ENCODE results near the gene CENPN.

- TF ChIP-seq ZFP30 (CRISPR knock-in tag; IDR thresholded peaks at IDR 0.05) (no peak), TSHZ2 (CRISPR knock-in tag; IDR thresholded peaks at IDR 0.05) (no peak), PATZ1 (CRISPR knock-in tag; IDR thresholded peaks at IDR 0.05; ENCODE audit: borderline replicate concordance) (no peak), ARNTL (CRISPR knock-in tag; IDR thresholded peaks at IDR 0.05; ENCODE audit: borderline replicate concordance, low read depth) (no peak), ISL1 (CRISPR knock-in tag; IDR thresholded peaks at IDR 0.05) (no peak), GLIS3 (CRISPR knock-in tag; IDR thresholded peaks at IDR 0.05) (no peak), ESRRG (CRISPR knock-in tag; IDR thresholded peaks at IDR 0.05) (no peak), ZFP3 (CRISPR knock-in tag; IDR thresholded peaks at IDR 0.05) (no peak; the same call in 1 of the 2 replicates), ZNF565 (CRISPR knock-in tag; conservative IDR thresholded peaks at IDR 0.05; ENCODE audit: low read depth) (no peak), CSDC2 (CRISPR knock-in tag; IDR thresholded peaks at IDR 0.05) (no peak)
Measured at GRCh38 chr16:81006211-81006812, 702 bp upstream of the CENPN start.
